Iris pigment epithelial cell (primary cell): Measurements from ENCODE around the gene STYK1.

Source experiments
- DNase-seq: peaks from one replicate; pipeline ENCODE4 v3.0.0-alpha.2; 2011; ENCODE audit warnings: low read depth

STYK1 gene, protein sequence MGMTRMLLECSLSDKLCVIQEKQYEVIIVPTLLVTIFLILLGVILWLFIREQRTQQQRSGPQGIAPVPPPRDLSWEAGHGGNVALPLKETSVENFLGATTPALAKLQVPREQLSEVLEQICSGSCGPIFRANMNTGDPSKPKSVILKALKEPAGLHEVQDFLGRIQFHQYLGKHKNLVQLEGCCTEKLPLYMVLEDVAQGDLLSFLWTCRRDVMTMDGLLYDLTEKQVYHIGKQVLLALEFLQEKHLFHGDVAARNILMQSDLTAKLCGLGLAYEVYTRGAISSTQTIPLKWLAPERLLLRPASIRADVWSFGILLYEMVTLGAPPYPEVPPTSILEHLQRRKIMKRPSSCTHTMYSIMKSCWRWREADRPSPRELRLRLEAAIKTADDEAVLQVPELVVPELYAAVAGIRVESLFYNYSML

GRCh38 chr12:10673659-10674384 is at the start of gene STYK1:
STYK1 (minus strand) TSS chr12:10674052; CDS start chr12:10634618, 39,434 bp downstream.
- peak; percentile 11 for DNase-seq

- DNase-seq = peak; percentile 80
Observed at GRCh38 chr12:10722905-10723746, 49.3 kb upstream of the STYK1 start, which contains the start of gene YBX3. YBX3 (minus strand) TSS chr12:10723323; CDS start chr12:10723111, 212 bp downstream.

GRCh38 chr12:10722502-10722904 is 48.7 kb upstream of the STYK1 start:
- peak; percentile 69 for DNase-seq

DNA sequence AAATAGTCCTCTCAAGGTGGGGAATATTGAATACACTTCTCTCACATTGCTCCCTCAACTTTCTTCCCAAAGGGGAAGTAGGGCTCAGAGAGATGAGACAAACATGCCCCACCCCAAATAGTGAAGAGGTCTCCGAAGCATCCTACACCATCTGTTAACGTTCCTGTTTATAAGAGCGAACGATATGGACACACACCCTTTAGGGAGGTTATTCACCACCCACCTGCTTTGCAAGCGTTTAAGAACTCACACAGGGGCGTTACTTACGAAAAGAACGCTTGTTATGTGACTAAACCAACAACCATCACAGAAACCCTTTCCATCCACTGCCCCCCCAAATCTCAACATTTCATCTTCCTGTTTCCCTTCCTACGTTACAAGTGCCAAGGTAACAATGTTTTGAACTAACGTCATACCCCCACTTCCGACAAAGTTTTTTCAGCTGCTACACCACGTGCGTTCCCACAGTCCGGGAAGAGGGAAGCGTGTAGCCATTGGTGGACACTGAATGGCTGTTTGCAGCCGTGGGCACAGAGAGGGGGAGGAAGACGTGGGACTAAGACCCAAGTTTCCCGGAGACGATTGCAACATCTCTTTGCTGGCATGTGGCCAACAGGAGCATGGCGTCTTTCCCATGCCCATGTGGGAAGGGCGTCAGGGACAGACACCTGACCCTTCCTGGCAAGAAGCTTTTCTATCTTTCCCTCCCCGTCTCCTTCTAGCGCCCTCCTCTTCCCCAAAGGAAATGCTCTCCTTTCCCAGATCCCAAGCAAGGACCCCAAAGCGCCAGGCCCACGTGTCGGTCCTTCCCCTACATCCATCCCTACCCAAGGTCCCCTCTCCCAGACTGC is 48.0 kb upstream of the STYK1 start:
- DNase-seq = peak; percentile 98

- peak; percentile 36 for DNase-seq
Observed at GRCh38 chr12:10720974-10721650, 47.3 kb upstream of the STYK1 start.

- DNase-seq = no peak
Observed at GRCh38 chr12:10719482-10719881, 45.6 kb upstream of the STYK1 start.

GRCh38 chr12:10718279-10718821 is 44.5 kb upstream of the STYK1 start:
- peak; percentile 92 for DNase-seq

- peak; percentile 49 for DNase-seq
Observed at GRCh38 chr12:10717410-10717809, 43.6 kb upstream of the STYK1 start.

GRCh38 chr12:10716704-10717315 is 43.0 kb upstream of the STYK1 start:
- peak; percentile 91 for DNase-seq

DNA sequence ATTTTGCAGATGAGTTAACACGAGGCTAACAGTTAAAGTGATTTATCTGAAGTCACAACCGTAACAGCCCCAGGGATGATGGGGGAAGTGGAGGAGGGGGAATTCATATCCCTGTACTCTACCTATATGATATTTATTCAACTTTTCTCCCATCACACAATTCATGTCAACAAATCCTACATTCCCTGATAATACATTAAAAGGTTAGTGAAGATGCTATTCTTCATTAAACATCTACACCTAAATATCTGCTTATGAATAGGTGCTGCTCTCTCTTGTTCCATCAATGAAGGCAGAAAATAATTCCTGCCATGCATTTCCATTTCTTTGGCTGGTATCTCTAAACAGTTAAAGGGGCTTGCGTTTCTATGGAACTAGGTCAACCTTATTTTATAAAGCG is 42.4 kb upstream of the STYK1 start:
- DNase-seq = no peak

DNA sequence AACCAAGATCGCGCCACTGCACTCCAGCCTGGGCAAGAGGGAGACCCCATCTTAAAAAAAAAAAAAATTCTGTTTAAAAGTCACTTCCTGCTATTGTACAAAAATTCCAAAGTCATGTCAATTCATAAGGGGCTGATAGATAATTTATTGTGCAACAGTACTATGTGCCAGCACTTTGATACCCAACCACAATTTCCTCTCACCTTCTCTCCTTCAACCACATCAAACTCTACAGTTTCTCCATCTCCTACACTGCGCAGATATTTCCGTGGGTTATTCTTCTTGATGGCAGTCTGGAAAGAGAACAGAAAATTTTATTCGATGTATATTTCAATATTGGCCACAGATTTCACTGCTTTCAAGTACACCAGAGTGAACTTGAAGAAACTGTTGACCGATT is 41.6 kb upstream of the STYK1 start:
- no peak for DNase-seq

DNA sequence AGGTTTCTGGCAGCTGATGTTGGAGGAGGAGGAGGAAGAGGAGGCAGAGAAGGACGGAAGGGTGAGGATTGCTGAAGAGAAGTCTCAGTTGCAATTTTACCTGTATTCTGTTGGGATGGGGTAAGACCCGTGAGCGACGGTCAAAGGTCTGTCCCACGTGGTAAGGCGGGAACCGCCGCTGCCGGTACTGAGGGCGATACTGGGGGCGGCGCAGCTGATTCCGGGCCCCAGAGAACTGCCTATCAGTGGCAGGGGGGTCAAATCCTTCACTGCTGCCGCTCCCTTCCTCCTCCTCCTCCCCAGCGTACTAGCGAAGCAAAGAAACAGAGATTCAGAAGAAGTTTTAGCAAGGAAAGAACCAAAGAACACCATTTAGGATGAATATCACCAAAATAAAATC is 36.0 kb upstream of the STYK1 start:
- no peak for DNase-seq

GRCh38 chr12:10708862-10709261 is 35.0 kb upstream of the STYK1 start:
- DNase-seq = no peak

DNA sequence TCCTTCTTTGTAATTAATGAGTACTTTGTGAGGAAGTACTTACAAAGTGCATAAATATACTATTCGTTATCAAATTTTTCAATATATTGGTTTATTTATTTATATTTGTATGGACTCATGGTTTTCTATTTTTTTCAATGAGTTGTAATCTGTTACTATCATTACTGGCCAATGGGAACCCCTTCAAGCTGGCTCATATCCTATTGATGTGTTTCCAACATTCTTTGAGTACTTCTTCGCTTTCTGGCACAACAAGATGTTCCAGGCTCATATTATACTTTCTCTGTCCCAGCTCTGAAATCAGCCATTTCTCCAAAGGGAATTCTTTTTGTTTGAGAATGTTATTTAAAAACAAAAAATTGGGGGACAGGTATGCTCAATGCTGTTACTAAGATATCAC is 31.8 kb upstream of the STYK1 start:
- DNase-seq = peak; percentile 77

GRCh38 chr12:10701843-10702242 is 28.0 kb upstream of the STYK1 start:
- DNase-seq = no peak

DNA sequence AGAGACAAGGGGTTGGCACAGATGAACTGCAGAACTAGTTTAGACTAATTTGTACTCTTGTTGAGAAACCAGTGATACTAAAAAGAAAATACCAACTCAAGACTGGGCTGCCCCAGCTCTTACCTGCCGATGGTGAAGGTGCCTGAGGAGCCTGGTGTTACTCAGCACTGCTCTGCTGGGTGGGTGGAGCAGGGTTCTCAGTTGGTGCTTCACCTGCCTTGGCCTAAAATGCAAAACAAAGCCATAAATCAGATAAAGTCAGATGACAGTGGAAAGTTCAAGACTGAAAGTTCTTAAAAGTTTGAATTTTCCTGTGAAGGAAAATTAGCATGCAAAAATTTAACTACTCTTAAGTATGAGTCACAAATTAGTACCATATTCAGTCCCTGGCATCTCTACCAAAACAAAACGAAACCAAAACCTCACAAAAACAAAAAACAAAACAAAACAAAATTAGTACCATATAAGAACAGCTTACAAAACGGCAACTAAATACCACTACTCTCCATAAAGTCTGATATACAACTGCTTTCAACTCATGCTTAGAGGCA is 27.4 kb upstream of the STYK1 start:
- no peak for DNase-seq

GRCh38 chr12:10700581-10700980 is 26.7 kb upstream of the STYK1 start:
- DNase-seq = no peak

DNA sequence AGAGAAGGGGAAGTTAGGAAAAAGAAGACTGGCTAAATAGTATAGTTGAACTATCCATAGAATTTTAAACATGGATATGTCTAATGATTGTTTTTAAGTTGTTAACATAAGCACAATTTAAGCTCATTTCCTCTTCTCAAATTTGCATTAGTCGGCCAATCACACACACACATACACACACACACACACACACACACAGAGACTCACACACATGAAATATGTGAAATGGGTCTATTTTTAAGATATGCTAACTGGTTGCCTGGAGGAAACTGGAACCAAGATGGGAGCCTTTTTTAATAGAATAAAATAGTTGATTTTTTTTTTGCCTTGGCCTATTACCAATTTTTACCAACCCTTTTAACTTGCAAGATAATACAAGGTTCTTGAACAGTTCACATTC is 24.0 kb upstream of the STYK1 start:
- no peak for DNase-seq

DNA sequence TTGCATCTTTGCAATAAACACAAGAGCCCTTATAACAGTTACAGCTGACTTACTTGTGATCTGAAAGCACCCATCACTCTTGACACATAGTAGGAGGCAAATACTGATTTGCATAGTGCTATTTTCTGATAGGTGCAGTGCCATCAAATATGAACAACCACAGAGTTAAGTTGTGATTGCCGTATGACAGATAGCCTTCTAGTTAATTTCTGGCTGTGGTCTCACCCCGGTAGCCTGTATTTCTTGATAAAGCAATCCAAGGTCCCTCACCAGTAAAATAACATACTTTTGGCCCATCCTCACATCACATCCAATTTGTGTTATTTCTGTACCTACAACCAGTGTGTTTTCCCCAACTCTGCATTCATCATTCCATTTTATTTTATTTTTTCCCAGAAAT is 23.3 kb upstream of the STYK1 start:
- DNase-seq = no peak

- peak; percentile 41 for DNase-seq
Observed at GRCh38 chr12:10690906-10691305, 17.1 kb upstream of the STYK1 start.
